Stimulated activated CD8-positive, alpha-beta memory T cell treated with anti-CD3 and anti-CD28 coated beads, Interleukin-7, amount 100 ng/mL, for 48 hours (primary cell): ENCODE results near the gene MTHFD1.

Source experiments
- DNase-seq, 2 donors: peaks; one replicate each; pipeline ENCODE4 v3.0.0-alpha.2; 2020; ENCODE audit warnings: low read depth in 1 of 2; ENCODE audit errors: extremely low read depth in 1 of 2

Gene MTHFD1

GRCh38 chr14:64488590-64489099 lies 100.5 kb downstream of the MTHFD1 start:
- no peak for DNase-seq

- no peak for DNase-seq
Observed at GRCh38 chr14:64491637-64492036, 103.5 kb downstream of the MTHFD1 start.

GRCh38 chr14:64493455-64493854 lies 105.3 kb downstream of the MTHFD1 start:
- DNase-seq: no peak

DNA sequence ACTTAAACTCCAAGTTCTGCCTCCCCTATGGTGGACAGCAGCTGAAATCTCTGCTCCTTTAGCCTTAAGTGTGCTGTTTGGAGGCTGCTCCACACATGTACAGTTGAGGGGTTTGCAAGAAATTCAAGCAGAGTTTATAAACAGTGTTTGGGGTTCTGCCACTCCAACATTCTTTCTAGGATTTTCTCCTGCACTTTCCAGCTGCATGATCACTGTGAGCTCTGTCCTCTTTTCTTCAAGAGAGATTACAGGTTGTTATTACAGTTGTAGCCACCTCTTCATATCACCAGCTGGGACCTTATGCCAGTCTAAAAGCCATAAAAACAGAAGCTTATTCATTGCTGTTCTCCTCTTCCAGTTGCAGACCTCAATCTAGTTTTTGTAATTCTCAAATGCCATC lies 107.1 kb downstream of the MTHFD1 start:
- no peak for DNase-seq

GRCh38 chr14:64496764-64497163 lies 108.6 kb downstream of the MTHFD1 start:
- no peak for DNase-seq

GRCh38 chr14:64500088-64500487 lies 111.9 kb downstream of the MTHFD1 start:
- no peak for DNase-seq

DNA sequence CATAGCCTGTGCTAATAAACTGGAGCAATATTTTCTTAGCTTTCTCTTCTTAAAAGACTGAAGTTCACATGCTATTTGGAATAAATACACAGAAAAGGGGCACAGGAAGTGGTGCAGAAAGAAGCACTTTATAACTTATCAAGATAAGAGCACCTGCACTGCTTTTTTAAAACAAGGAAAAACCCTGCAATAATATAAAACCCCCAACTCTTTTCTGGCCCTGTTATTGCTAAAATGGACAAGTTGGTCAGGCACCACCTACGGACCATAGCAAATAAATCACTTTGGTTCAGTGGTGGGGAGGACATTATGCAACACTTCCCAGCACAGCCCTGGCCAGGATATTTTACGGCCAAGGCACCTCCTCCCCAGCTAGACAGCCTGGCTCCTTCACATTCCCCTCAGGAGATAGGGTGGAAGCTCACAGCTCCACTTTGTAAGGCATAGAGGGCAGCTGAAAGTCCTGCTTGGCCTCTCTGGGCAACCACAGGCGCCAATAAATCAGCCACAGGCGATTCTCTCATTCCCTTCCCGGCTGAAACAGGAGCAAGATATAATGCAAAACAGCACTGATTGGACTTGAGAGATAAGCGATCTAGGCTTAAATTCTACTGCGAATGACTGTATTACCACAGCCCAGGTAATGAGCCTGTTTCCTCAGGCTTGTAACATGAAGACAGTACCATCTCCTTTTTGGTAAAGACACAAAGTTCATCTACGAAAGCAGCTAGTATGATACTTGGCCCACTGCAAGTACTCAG lies 113.4 kb downstream of the MTHFD1 start:
- no peak for DNase-seq

- DNase-seq: no peak
Observed at GRCh38 chr14:64502456-64502855, 114.3 kb downstream of the MTHFD1 start.

GRCh38 chr14:64502887-64503433 lies 114.8 kb downstream of the MTHFD1 start:
- no peak for DNase-seq

DNA sequence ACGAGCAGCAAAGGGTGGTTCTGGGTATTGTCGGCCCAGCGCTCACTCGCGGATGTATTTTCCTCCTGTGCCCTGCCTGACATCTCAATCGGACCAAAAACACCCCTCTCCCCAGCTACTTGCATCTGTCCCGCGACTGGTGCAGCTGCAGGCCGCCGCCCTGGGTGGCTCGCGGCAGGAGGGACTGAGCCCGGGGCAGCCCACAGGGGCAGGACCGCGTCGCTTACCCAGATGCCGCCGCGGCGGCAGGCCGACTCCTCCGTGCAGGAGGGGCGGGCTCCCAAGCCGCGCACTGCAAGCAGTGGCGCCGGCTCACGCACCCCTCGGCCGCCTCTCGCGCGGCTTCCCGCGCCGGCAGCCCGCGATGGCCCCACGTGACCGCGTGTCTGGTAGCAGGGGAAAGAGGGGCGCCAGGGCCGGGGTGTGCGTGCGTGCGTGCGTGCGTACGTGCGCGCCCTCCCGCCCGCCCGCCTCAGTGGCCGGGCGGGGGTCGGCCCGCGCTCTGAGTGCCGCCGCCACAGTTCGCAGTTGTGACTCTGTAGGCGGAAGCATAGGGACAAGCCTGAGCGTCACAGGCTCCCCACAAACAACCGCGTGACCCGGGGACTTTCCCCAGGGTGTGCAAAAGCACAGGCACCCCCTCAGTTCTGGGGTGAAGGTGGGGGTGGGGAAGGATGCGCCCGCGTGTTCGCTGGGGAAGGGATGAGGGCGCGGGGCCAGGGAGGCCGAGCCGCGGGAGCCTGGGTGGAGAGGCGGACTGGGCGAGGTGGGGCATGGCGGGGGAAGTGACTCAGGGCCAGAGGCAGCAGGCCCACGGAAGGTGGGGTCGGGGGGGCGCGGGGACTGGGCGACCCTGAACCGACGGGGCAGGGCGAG lies 115.5 kb downstream of the MTHFD1 start, which contains the start of gene ZBTB25:
TSS of gene ZBTB25 (minus strand) at position 405 of the 876 bp plus-strand sequence. CDS start 13,305 bp downstream, outside the sequence.
- DNase-seq: peak; percentile 85 to 93

DNA sequence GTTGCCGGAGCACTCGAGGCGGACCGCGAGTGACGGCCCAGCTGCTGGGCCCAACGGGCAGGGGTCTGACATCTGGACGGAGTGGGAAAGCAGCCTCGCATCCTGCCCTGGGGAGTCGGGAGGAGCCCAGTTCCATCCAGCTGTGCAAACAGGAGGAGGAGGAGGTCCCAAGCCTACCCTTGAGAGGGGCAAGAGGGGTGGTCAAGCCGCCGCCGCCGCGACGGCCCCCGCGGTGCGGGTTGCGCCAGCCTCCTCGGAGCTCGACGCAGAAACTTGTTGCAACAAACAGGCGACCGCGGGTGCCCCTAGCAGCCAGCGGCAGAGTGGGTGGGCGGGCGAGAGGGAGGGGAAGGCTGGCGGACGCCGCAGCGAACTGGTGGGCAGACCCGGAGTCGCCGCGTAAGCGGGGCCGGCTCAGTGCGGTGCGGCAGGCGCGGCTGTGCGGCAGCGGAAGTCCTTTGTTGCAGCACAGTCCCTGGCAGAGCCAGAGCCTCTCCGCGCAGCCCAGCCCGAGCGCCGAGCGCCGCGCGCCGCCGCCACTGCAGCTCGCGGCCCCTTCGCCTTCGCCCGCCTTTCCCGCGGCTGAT lies 116.2 kb downstream of the MTHFD1 start, which contains the start of gene ZBTB1:
TSS of gene ZBTB1 (plus strand) at position 461 of the 587 bp plus-strand sequence. CDS start 16,735 bp downstream, outside the sequence.
- peak; percentile 83 to 88 for DNase-seq

DNA sequence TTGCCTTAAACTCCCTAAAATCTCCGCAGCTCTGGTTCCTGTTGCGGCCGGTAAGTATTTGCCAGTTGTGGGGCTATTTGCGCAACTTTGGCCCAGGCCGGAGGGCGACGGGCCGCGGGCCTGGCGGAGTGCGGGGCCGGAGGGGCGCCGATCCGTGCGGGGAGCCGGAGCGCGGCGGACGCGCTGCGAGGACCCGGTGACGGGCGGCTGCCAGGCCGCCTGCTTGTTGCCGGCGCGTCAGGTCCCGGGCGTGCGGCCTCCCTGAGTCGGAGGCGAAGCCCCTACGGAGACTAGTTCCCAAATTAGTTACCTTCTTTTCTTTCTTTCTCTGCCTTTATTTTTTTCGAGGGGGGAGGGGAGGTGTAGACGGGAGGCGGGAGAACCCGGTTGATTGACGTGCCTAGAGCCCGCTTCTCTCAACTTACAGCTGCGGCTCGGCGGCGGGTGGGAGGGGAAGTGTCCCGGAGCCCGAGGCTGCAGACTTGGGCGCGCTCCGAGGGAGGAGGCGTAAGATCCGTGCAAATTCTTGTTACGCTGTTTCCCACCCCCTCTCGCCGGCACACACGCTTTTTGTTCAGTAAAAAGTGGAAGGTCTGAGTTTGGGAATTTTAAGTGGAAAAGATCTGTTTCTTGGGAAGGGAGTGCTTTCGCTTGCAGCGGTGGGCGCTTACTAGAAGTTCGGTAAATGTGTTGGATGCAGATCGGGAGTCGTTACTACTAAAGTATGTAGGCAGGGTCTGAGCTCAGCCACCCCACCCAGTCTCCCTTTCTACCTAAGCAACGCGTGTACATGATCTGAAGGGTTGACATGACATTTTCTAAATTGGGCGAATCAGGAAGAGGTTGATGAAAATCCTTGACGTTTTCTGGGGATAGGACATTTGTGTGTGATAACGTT lies 117.0 kb downstream of the MTHFD1 start:
- DNase-seq: peak; percentile 69 to 84

- no peak for DNase-seq
Observed at GRCh38 chr14:64506721-64507120, 118.6 kb downstream of the MTHFD1 start.

DNA sequence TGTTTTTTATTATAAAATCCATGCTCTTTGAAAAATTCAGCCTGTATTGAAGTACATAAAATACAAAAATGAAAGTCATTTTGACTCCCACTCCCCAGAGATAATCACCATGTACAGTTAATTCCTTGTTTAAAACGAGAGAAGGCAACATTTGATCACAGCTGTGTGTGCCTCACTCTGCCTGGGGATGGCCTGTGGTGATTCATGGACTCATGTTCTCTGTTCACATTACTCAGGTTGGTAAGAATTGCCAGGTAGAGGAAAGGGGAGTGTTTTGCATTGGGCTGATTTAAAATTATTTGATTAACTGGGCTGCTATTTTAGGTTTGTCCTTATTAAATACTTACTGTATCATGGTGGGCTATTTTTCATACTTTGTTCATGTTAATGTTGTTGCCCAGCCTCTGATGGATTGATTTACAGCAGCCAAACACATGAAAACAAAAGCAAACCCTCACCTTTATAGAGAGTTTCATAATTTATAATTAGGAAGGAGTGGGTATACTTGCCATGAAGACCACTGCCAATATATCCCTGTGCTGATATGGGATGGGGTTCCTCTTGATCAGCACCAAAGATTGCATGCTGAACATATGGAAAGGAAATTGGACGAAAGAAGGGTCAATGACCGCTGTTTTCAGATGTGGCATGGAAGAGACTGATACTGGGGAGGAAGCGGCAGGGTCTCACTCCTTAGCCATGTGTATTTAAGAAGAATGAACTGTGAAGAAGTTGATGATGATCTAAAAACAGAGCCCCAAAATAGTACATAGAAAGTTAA lies 119.4 kb downstream of the MTHFD1 start:
- no peak for DNase-seq

DNA sequence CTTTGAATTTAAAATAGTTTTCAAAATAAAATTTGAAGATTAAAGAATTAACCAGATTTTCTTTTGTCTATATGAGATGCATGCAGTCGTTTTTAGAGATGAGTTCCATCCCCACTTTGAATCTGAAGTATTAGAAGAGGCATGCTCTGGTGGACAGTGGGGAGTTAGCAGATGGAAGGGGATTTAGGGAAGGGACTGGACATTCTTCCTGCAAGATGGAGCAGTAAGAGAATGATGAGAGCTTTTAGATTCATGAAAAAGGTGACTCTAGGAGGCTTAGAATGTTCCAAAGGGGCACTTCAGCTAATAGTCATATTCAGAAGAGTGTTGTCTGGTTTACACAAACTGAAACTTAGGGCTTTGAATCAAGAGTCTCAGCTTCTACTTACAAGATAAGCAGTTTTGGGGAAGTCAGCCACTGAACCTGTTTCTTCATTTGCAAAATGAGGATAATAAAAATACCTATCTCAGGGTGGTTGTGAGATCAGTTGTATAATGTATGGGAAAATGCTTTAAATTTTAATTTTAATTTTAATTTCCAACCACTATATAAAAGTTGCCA lies 120.1 kb downstream of the MTHFD1 start:
- DNase-seq: no peak

DNA sequence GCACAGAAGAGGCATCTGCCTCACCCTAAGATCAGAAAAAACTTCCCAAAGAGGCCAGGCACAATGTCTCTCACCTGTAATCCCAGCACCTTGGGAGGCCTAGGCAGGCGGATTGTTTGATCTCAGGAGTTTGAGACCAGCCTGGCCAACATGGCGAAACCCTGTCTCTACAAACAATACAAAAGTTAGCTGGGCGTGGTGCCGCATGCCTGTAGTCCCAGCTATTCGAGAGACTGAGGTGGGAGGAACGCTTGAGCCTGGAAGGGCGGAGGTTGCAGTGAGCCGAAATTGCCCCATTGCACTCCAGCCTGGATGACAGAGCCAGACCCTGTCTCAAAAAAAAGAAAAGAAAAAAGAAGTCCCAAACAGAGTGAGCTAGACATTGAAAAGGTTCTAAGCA lies 120.9 kb downstream of the MTHFD1 start:
- DNase-seq: no peak
